Caki2 (cell line): ENCODE data around the gene ADGRF3. TPM values are rescaled to one million over a fixed set of nuclear protein-coding genes. Genes with fewer than 3 reads are reported as not detected.

Source experiments
- total RNA-seq: library from RNA; depleted of rRNA; stranded (reverse); fragments of >200 nt; shearing (Covaris generic); gene quantifications from 2 replicates; pipeline ENCODE4 v1.2.3, GENCODE V29; 2014; ENCODE audit warnings: low replicate concordance; rRNA removed

ADGRF3 gene
- total RNA-seq, 1 experiment from 2014 or later, result 0.68 TPM

Other genes starting within 250 kb of the ADGRF3 start
- 3.0 and 3.6 TPM in 2 replicates for gene GAREM2, start 173.7 kb downstream of the ADGRF3 start, total RNA-seq
- 218 and 229 TPM in 2 replicates for gene HADHA, start 102.2 kb downstream of the ADGRF3 start, total RNA-seq
- 14.7 and 30.8 TPM in 2 replicates for gene HADHB, start 101.8 kb downstream of the ADGRF3 start, total RNA-seq
- 15.3 and 19.0 TPM in 2 replicates for gene SELENOI, start 646 bp downstream of the ADGRF3 start, total RNA-seq
- gene DRC1, start 55.1 kb upstream of the ADGRF3 start, total RNA-seq, result 0.20 TPM in 1 of 2 replicates, not detected in the other
- not detected in 2 replicates for gene OTOF, start 131.3 kb upstream of the ADGRF3 start, total RNA-seq